ENCODE data around the gene CDH13.

- TF ChIP-seq CTCF (IDR thresholded peaks at IDR 0.05) (no peak), ZFX (IDR thresholded peaks at IDR 0.05; ENCODE audit: borderline replicate concordance) (no peak)
Measured at GRCh38 chr16:82755570-82756282, 129.0 kb downstream of the CDH13 start.
